Motor neuron (in vitro differentiated cells): ENCODE measurements around the gene NOP53. TPM values are rescaled to one million over a fixed set of nuclear protein-coding genes. Genes with fewer than 3 reads are reported as not detected.
"Not testable (repeated sequence)": the region's sequence is repeated elsewhere in the genome, so short reads cannot be mapped to it uniquely, and the experiment has no call there.

ENCODE experiments used
- ATAC-seq, 8 experiments: fragments of 200-7000 bp; cut with Tn5 transposase; replicated peaks in 6 of 8; 2 replicates each; pipeline ENCODE4 v1.8.0; 2021; ENCODE audit warnings: mild to moderate bottlenecking in 8 of 8, moderate library complexity in 8 of 8
- H3K27ac ChIP-seq, 2 donors: fragments of 250-450 bp; sonication (Bioruptor Pico); 2 replicates each; pipeline ENCODE4 v1.9.0; 2021; ENCODE audit warnings: antibody characterized with exemption in 2 of 2, mild to moderate bottlenecking in 2 of 2, moderate library complexity in 1 of 2
- H3K4me1 ChIP-seq, 2 donors: fragments of 250-450 bp; sonication (Bioruptor Pico); replicated peaks in 1 of 2; 2 replicates each; pipeline ENCODE4 v1.6.1; 2021; ENCODE audit warnings: antibody characterized with exemption in 2 of 2, mild to moderate bottlenecking in 2 of 2, moderate library complexity in 1 of 2
- H3K4me3 ChIP-seq, 5 donors: fragments of 250-450 bp; sonication (Bioruptor Pico); 2 replicates each; pipeline ENCODE4 v1.9.0; 2021; ENCODE audit warnings: antibody characterized with exemption in 5 of 5, mild to moderate bottlenecking in 5 of 5, moderate library complexity in 4 of 5
- WGBS, 10 experiments: fragments of 450-650 bp; shearing (Covaris generic); methylation state at CpG; one replicate each; pipeline ENCODE4 v1.0.0; 2022; 5-methylcytosine and 5-hydroxymethylcytosine counted together
- in situ Hi-C, 9 experiments: fragments of 400-800 bp; cut with MboI; loops; one replicate each; pipeline ENCODE4 v1.15.0; 2021; ENCODE audit warnings: low sequenced_read_pairs in 9 of 9, low pct_unique_long_range_greater_than_20kb in 2 of 9; ENCODE audit not compliant: unreplicated experiment in 9 of 9
- total RNA-seq, 8 experiments: library from RNA; unstranded; fragments of 300-600 nt; gene quantifications; 2 replicates each; pipeline versions ENCODE4 v1.2.3 to v1.2.4, GENCODE V29; 2022

Gene NOP53
- total RNA-seq, 8 experiments from 2014 or later: 106 to 243 (median 168) TPM

DNA sequence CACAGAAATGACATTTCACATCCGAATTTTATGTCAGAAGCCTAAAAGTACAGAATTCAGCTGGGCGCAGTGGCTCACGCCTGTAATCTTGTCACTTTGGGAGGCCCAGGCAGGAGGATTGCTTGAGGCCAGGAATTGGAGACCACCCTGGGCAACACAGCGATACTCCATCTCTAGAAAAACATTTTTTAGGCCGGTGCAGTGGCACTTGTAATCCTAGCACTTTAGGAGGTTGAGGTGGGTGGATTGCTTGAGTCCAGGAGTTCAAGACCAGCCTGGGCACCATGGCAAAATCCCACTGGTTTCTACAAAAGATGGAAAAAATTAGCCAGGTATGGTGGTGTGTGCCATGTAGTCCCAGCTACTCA, 15.3 kb downstream of the NOP53 start:
- no peak for ATAC-seq
- in situ Hi-C loops: no loop called here
- no peak overlapping the region for H3K27ac ChIP-seq
- no peak overlapping the region for H3K4me3 ChIP-seq
- H3K4me1 ChIP-seq: no peaks in the 10 kb centered on the region
- WGBS, 10 experiments: 80 to 100% (median 98%) methylated on average over 1 to 5 of the region's 5 CpGs; no CpG with 5 or more reads in 3 of the 10 experiments

DNA sequence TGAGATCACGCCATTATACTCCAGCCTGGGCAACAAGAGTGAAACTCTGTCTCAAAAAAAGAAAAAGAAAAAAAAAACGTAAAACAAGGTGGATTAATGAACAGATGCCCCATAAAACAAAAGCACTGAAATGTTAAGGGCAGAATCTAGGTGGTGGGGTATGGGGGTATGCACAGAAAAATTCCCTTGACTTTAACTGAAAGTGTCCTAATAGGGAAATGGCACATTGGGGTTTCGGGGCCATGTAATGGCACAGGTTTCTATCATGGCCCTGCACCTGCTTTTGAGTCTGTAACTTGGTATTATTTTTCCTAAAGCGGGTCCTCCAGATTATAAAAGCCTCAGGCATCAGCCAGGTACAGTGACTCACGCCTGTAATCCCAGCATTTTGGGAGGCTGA, 16.2 kb downstream of the NOP53 start:
- WGBS, 10 experiments: 57 to 100% (median 100%) methylated on average over 1 to 3 of the region's 5 CpGs; no CpG with 5 or more reads in 1 of the 10 experiments
- no peak for ATAC-seq
- no peaks in the 10 kb centered on the region for H3K4me1 ChIP-seq
- H3K27ac ChIP-seq: no peak overlapping the region
- H3K4me3 ChIP-seq: no peak overlapping the region
- in situ Hi-C loops: no loop called here

DNA sequence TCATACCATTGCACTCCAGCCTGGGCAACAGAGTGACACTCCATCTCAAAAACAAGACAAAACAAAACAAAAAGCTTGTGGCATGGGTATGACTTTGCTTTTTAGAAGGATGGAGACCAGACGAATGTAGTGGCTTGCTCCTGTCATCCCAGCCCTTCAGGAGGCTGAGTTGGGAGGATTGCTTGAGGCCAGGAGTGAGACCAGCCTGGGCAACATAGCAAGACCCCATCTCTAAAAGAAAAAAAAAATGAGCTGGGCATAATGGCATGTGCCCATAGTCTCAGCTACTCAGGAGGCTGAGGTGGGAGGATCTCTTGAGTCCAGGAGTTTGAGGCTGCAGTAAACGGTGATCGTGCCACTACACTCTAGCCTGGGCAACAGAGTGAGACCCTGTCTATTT, 16.8 kb downstream of the NOP53 start:
- H3K4me3 ChIP-seq: no peak overlapping the region
- in situ Hi-C loops: no loop called here
- no peak for ATAC-seq
- WGBS, 10 experiments: 40 to 100% (median 95%) methylated on average over 1 to 3 of the region's 3 CpGs; no CpG with 5 or more reads in 4 of the 10 experiments
- H3K4me1 ChIP-seq: no peaks in the 10 kb centered on the region
- H3K27ac ChIP-seq: no peak overlapping the region

DNA sequence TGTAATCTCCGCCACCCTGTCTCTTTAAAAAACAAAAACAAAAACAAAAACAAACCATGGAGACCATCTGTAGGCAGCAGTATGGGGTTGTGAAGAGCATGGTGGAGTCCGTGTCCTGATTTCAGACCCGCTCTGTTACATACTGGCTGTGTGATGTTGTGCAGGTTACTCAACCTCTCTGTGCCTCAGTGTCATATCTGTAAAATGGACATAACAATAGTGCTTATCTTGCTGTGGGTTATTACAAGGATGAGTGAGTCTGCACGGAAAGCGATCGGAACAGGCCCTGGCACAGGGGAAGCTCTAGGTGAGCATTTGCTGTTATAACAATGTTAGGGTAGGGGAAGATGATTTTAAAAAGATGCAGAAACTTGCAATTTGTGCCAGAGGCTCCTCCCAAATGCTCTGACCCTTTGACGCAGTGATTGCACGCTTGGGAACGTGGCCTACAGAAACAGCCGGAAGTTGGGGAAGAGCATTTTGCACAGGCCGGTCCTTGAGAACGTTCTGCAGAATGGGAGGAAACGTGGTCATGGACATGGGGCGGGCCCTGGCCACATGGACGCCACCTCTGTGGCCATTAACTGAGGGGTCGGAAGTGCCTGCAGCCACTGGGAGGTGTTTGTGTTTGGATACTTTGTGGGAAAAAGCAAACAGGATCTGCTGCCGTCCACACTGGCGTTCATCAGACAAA, 17.4 kb downstream of the NOP53 start:
- in situ Hi-C loops: no loop called here
- Histone ChIP-seq H3K27ac (no peak overlapping the region), H3K4me1 (no peaks in the 10 kb centered on the region), H3K4me3 (no peak overlapping the region)
- WGBS, 10 experiments: 36 to 100% (median 84%) methylated on average over 1 to 17 of the region's 18 CpGs
- ATAC-seq: peak in 2 of 8 experiments; percentile 5 to 9

DNA sequence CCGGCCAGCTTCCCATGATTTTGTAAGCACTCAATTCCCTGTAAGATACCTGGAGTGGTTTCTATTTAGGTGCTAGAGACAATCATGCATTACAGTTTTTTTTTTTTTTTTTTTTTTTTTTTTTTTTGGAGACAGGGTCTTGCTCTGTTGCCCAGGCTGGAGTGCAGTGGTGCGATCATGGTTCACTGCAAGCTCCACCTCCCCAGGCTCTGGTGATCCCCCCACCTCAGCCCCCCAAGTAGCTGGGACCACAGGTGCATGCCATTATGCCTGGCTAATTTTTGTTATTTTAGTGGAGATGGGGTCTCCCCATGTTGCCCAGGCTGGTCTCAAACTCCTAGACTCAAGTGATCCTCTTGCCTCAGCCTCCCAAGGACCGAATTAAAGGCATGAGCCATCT, 19.4 kb downstream of the NOP53 start:
- WGBS, 10 experiments: 60 to 100% (median 80%) methylated on average over 1 to 3 of the region's 3 CpGs; no CpG with 5 or more reads in 5 of the 10 experiments
- H3K27ac ChIP-seq, in situ Hi-C loops, ATAC-seq, H3K4me1 ChIP-seq, H3K4me3 ChIP-seq: not testable (repeated sequence)

DNA sequence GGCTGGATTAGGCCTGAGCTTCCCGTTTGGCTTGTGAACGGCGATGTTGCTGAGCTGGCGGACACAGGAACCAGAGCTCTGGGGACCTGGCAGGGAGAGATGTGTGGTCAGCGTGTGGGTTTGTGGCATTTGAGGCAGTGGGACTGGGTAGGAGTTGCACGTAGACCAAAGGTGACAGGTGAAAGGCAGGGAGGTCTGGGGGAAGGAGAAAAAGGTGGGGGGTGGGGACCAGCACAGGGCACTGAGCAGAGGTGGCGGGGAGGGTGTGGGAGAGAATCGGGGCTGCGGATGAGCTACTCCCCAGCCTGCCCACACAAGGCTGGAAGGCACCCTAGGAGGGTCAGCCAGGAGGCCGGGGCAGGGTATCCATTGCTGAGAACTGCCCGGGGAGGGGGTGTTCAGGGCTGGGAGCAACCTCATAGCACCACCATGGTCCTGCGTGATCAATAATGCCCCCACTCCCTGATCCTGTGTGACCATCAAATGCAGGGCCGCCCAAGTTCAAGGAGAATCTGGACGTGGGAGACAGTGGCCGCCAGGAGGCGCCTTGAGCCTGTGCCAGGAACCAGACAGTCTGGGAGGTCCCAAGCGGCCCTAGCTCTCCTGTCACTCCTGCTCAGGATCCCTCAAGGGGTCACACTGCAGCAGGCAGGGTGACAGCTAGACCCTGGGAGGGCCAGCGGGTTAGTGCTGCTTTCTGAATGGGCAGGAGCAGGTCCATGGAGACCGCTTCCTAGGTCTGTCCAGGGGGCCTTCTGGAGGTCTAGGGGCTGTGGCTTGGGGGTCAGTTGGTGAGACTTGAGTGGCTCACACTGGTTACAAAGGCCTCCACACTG, 20.4 kb downstream of the NOP53 start:
- Histone ChIP-seq H3K27ac (no peak overlapping the region), H3K4me3 (no peak overlapping the region), H3K4me1 (peaks cover 0 to 5% of the 10 kb centered on the region in 2 donors)
- in situ Hi-C loops: no loop called here
- ATAC-seq: peak; percentile 59 to 84 (median 76)
- WGBS, 10 experiments: 0 to 100% methylated on average over 1 to 2 of the region's 19 CpGs; no CpG with 5 or more reads in 8 of the 10 experiments

DNA sequence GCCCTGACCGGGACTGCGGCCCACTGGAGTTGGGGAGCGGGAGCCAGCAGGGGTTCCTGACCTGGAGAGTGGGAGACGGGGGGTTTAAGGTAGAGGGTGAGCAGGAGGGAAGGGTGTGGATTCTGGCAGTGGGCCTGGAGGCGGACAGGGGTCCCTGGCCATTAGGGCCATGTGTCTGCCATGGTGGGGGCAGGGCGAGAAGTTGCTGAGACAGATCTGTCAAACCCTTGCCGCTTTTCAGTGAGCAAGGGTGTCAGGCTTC, 20.9 kb downstream of the NOP53 start:
- Histone ChIP-seq H3K4me1 (peaks cover 0 to 5% of the 10 kb centered on the region in 2 donors), H3K4me3 (no peak overlapping the region), H3K27ac (no peak overlapping the region)
- in situ Hi-C loops: no loop called here
- WGBS, 10 experiments: 100% methylated on average over 3 of the region's 7 CpGs; no CpG with 5 or more reads in 9 of the 10 experiments
- ATAC-seq: no peak

DNA sequence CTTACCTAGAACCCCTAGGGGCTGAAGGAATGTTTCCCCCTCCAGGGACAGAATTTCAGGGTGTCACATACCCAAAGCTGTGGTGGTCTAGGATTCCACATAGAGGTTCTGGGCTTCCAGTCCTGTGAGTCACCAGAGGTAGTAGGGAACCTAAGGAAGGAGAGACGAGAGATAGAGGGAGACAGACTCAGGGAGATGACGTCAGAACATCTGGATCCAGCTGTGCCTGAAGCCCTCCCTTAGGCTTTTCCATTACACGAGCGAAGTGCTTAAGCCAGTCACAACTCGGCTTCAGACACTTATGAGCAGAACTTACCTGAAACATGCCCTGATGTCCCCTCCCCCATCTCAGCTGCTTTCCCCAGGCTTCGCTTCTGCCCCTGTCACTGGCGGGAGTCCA, 21.3 kb downstream of the NOP53 start:
- Histone ChIP-seq H3K4me3 (no peak overlapping the region), H3K27ac (no peak overlapping the region), H3K4me1 (peaks cover 0 to 5% of the 10 kb centered on the region in 2 donors)
- ATAC-seq: no peak
- 17 to 100% (median 87%) methylated on average over 1 to 6 of the region's 7 CpGs; no CpG with 5 or more reads in 5 of the 10 experiments for WGBS, 10 experiments
- in situ Hi-C loops: no loop called here

DNA sequence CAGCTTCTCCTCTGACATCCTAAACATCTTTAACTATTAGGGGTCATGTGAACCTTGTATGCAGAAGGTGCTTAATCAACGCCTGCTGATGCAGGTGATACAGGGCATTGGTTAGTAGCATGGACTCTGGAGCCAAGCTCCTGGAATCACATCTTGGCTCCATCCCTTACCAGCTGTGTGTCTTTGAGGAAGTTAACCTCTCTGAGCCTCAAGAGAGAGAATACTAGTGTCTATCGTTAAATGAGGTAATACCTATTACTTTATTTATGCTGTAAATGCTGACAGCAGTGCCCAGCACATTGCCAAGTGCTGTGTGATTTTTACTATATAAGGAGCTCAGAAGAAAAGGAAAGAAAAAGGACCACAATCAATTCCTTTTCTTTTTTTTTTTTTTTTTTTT, 22.0 kb downstream of the NOP53 start:
- H3K4me1 ChIP-seq: peaks cover 0 to 5% of the 10 kb centered on the region in 2 donors
- in situ Hi-C loops: no loop called here
- no peak overlapping the region for H3K4me3 ChIP-seq
- H3K27ac ChIP-seq: no peak overlapping the region
- no peak for ATAC-seq
- WGBS, 10 experiments: 43 to 100% (median 100%) methylated on average over 1 to 2 of the region's 2 CpGs; no CpG with 5 or more reads in 5 of the 10 experiments

DNA sequence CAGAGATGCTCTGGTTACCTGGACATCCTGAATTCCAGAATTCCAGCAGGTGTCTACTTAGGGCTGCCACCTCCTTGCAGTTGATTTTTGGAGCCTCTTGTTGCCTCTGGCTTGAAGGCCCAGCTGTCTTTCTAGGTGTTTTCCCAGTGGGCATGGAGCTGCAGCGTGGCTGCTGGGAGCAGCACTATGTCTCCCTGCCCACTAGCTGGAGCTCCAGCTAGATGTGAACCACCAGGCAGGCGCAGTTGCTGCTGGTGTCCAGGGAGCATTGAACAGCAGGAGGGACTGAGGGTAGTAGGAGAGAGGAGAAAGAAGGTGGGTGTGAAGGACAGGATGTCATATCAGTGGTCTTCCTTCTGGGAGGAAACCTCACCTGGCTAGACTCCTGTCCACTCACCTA, 23.3 kb downstream of the NOP53 start:
- no peak overlapping the region for H3K27ac ChIP-seq
- WGBS, 10 experiments: 100% methylated on average over 1 to 2 of the region's 2 CpGs; no CpG with 5 or more reads in 8 of the 10 experiments
- no peak for ATAC-seq
- H3K4me1 ChIP-seq: peaks cover 0 to 5% of the 10 kb centered on the region in 2 donors
- no peak overlapping the region for H3K4me3 ChIP-seq
- in situ Hi-C loops: no loop called here

DNA sequence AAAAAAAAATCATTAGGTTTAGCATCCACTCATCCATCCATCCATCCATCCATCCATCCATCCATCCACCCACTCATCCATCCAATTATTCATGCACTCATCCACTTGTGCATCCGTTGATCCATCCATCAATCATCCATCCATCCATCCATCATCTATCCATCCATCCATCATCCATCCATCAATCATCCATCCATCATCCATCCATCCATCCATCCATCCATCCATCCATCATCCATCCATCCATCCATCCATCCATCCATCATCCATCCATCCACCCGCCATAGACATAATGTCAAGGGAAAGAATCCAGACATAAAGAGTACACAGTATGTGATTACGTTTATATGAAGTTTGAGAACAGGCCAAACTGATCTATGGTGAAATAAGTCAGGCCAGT, 24.2 kb downstream of the NOP53 start:
- in situ Hi-C loops: no loop called here
- Histone ChIP-seq H3K4me1 (peaks cover 5 to 14% of the 10 kb centered on the region in 2 donors), H3K27ac (no peak overlapping the region), H3K4me3 (no peak overlapping the region)
- ATAC-seq: no peak
- 67 to 100% (median 94%) methylated on average over 1 to 3 of the region's 3 CpGs for WGBS, 10 experiments

DNA sequence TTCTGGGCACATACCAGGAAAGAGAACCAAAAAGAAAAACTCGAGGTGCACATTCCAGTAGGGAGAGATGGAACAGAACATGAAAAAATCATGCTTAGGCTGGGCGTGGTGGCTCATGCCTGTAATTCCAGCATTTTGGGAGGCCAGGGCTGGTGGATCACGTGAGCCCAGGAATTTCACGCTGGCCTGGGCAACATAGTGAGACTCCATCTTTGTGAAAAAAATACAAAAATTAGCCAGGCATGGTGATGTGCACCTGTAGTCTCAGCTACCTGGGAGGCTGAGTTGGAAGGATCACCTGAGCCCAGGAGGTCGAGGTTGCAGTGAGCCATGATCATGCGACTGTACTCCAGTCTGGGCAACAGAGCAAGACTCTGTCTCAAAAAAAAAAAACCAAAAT, 25.9 kb downstream of the NOP53 start:
- in situ Hi-C loops, ATAC-seq, H3K4me3 ChIP-seq, H3K27ac ChIP-seq: not testable (repeated sequence)
- H3K4me1 ChIP-seq: peaks cover 5 to 14% of the 10 kb centered on the region in 2 donors
- 0 to 90% (median 83%) methylated on average over 1 to 4 of the region's 6 CpGs; no CpG with 5 or more reads in 3 of the 10 experiments for WGBS, 10 experiments

DNA sequence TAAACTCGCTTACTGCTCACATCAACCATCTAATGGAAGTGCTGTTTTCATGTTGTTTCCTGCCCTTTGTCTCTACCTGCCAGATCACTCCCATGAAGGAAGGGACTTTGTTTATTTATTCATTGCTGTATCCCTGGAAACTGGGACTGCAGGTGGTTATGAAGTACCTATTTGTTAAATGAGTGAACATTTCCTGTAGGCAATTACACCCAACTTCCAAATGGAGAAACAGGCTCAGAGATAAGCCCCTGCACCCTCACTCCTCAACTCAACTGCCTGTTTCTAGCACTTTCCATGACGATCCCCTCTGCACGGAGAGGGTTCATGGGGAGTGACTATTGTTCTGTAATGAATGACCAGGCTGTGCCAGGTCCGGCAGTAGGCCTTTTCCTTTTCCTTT, 31.2 kb downstream of the NOP53 start:
- Histone ChIP-seq H3K4me1 (peaks cover 15 to 19% of the 10 kb centered on the region in 2 donors), H3K4me3 (no peak overlapping the region), H3K27ac (no peak overlapping the region)
- ATAC-seq: no peak
- 0 to 100% (median 64%) methylated on average over 1 to 3 of the region's 4 CpGs; no CpG with 5 or more reads in 2 of the 10 experiments for WGBS, 10 experiments
- in situ Hi-C loops: no loop called here
